ENCODE results near the gene SHISA7. TPM values are rescaled to one million over a fixed set of nuclear protein-coding genes. Genes with fewer than 3 reads are reported as not detected.
A peak's percentile ranks its signal among the peaks of the same experiment; 100 is the strongest.

Gene SHISA7
- total RNA-seq, 1 donor from 2014 or later, result not detected

GRCh38 chr19:55391191-55391670 lies 51.9 kb downstream of the SHISA7 start:
- DNase-seq (ENCODE audit: low read depth), result no peak

GRCh38 chr19:55390461-55390880 lies 52.6 kb downstream of the SHISA7 start:
- no peak for DNase-seq (ENCODE audit: low read depth)

- no peak for DNase-seq (ENCODE audit: low read depth)
Measured at GRCh38 chr19:55389386-55390317, 53.4 kb downstream of the SHISA7 start.

GRCh38 chr19:55387736-55388497 lies 55.2 kb downstream of the SHISA7 start:
- no peak for DNase-seq (ENCODE audit: low read depth)

GRCh38 chr19:55386493-55386971 lies 56.6 kb downstream of the SHISA7 start:
- no peak for DNase-seq (ENCODE audit: low read depth)

GRCh38 chr19:55385724-55386492 lies 57.2 kb downstream of the SHISA7 start, which contains the start of gene RPL28:
TSS of gene RPL28 (plus strand) at chr19:55385932. CDS start at chr19:55386358, 426 bp downstream.
- peak; percentile 99 for DNase-seq (ENCODE audit: low read depth)

GRCh38 chr19:55384920-55385723 lies 58.0 kb downstream of the SHISA7 start:
- DNase-seq (ENCODE audit: low read depth), result peak; percentile 98

- no peak for DNase-seq (ENCODE audit: low read depth)
Measured at GRCh38 chr19:55384131-55384919, 58.8 kb downstream of the SHISA7 start, which contains the start of gene TMEM238. TSS of gene TMEM238 (minus strand) at chr19:55384292. CDS start at chr19:55384259, 33 bp downstream.

GRCh38 chr19:55383279-55384130 lies 59.6 kb downstream of the SHISA7 start:
- no peak for DNase-seq (ENCODE audit: low read depth)

- DNase-seq (ENCODE audit: low read depth), result no peak
Measured at GRCh38 chr19:55382522-55383054, 60.5 kb downstream of the SHISA7 start.

- DNase-seq (ENCODE audit: low read depth), result no peak
Measured at GRCh38 chr19:55382013-55382412, 61.1 kb downstream of the SHISA7 start.

- DNase-seq (ENCODE audit: low read depth), result peak; percentile 78
Measured at GRCh38 chr19:55379174-55379573, 63.9 kb downstream of the SHISA7 start.

Other genes starting within 250 kb of the SHISA7 start
- gene PTPRH, start 233.8 kb downstream of the SHISA7 start, total RNA-seq, result 0.05 and 0.31 TPM in 2 replicates
- 0.73 and 0.83 TPM in 2 replicates for gene TMEM86B, start 214.5 kb downstream of the SHISA7 start, total RNA-seq
- gene PPP6R1, start 184.3 kb downstream of the SHISA7 start, total RNA-seq, result 64.6 and 68.0 TPM in 2 replicates
- gene HSPBP1, start 163.2 kb downstream of the SHISA7 start, total RNA-seq, result 37.1 and 39.3 TPM in 2 replicates
- 5.5 and 12.2 TPM in 2 replicates for gene BRSK1, start 159.3 kb downstream of the SHISA7 start, total RNA-seq
- gene TMEM150B, start 118.0 kb downstream of the SHISA7 start, total RNA-seq, result not detected in 2 replicates
- gene KMT5C, start 103.4 kb downstream of the SHISA7 start, total RNA-seq, result 17.3 and 28.9 TPM in 2 replicates
- 0.24 TPM in 1 of 2 replicates, not detected in the other for gene COX6B2, start 88.6 kb downstream of the SHISA7 start, total RNA-seq
- gene GARIN5B, start 80.0 kb downstream of the SHISA7 start, total RNA-seq, result not detected in 2 replicates
- gene IL11, start 72.8 kb downstream of the SHISA7 start, total RNA-seq, result 0.19 and 0.83 TPM in 2 replicates
- gene TMEM190, start 66.5 kb downstream of the SHISA7 start, total RNA-seq, result not detected in 2 replicates
- not detected in 2 replicates for gene TMEM238, start 59.0 kb downstream of the SHISA7 start, total RNA-seq
- 321 and 447 TPM in 2 replicates for gene RPL28, start 57.4 kb downstream of the SHISA7 start, total RNA-seq
- 39.8 and 54.9 TPM in 2 replicates for gene UBE2S, start 35.5 kb downstream of the SHISA7 start, total RNA-seq
- 152 and 196 TPM in 2 replicates for gene ISOC2, start 18.3 kb upstream of the SHISA7 start, total RNA-seq
- not detected in 2 replicates for gene C19orf85, start 21.5 kb upstream of the SHISA7 start, total RNA-seq
- gene ZNF628, start 33.3 kb upstream of the SHISA7 start, total RNA-seq, result 7.1 and 12.3 TPM in 2 replicates
- gene NAT14, start 41.9 kb upstream of the SHISA7 start, total RNA-seq, result 24.7 and 26.4 TPM in 2 replicates
- 1.2 and 2.1 TPM in 2 replicates for gene SSC5D, start 45.1 kb upstream of the SHISA7 start, total RNA-seq
- 39.9 and 84.5 TPM in 2 replicates for gene SBK2, start 93.8 kb upstream of the SHISA7 start, total RNA-seq
- 1.4 and 5.1 TPM in 2 replicates for gene SBK3, start 102.2 kb upstream of the SHISA7 start, total RNA-seq
- 13.1 and 13.3 TPM in 2 replicates for gene ZNF579, start 137.5 kb upstream of the SHISA7 start, total RNA-seq
- gene FIZ1, start 156.2 kb upstream of the SHISA7 start, total RNA-seq, result 5.3 and 9.1 TPM in 2 replicates
- 21.9 and 29.8 TPM in 2 replicates for gene ZNF524, start 157.0 kb upstream of the SHISA7 start, total RNA-seq
- 2.9 and 3.5 TPM in 2 replicates for gene ZNF865, start 162.3 kb upstream of the SHISA7 start, total RNA-seq
- 8.7 and 9.3 TPM in 2 replicates for gene ZNF784, start 181.3 kb upstream of the SHISA7 start, total RNA-seq
- 10.2 and 14.7 TPM in 2 replicates for gene ZNF580, start 197.7 kb upstream of the SHISA7 start, total RNA-seq
- 11.4 and 13.2 TPM in 2 replicates for gene ZNF581, start 200.3 kb upstream of the SHISA7 start, total RNA-seq
- 23.5 and 25.5 TPM in 2 replicates for gene CCDC106, start 204.9 kb upstream of the SHISA7 start, total RNA-seq
- 63.8 and 67.0 TPM in 2 replicates for gene U2AF2, start 211.7 kb upstream of the SHISA7 start, total RNA-seq
- gene EPN1, start 231.9 kb upstream of the SHISA7 start, total RNA-seq, result 73.4 and 93.4 TPM in 2 replicates

Measured in myocyte (in vitro differentiated cells).